ENCODE results near the gene ITPR2. TPM values are rescaled to one million over a fixed set of nuclear protein-coding genes. Genes with fewer than 3 reads are reported as not detected.

ITPR2 gene
- total and polyA plus RNA-seq, 2 of the 8 experiments (the other 6 are each of a cell fraction or from before 2014, with no cell fraction given) = 4.1 to 48.3 TPM

DNA sequence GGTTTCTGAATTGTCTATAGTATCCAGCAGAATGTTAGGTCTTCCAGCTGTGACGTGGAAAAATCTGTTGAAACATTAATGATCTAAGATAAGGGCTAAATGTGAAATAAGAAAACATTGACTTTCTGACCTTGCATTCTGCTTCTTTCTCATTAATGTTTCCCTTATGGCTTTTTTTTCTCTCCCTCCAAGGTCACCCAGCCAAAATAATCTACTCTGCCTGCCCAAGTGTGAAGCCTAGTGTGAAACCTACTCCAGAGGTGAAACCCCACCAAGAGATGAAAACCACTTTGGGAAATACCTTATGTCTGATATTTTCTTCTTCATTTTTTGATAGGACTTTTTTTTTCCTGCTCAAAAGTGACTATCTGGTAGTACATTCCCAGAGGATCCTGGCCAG lies 529.6 kb downstream of the ITPR2 start (continued):
- TF ChIP-seq FOSL1 (IDR thresholded peaks at IDR 0.05; ENCODE audit: insufficient read depth, low read depth, low read length) = no peak
- TF ChIP-seq SIRT6 (IDR thresholded peaks at IDR 0.05; ENCODE audit: low read length) = no peak
- no peak for TF ChIP-seq TEAD4 (IDR thresholded peaks at IDR 0.05; ENCODE audit: low read depth, low read length)
- TF ChIP-seq TAF1 (IDR thresholded peaks at IDR 0.05; ENCODE audit: low read depth, low read length) = no peak
- TF ChIP-seq JUN (IDR thresholded peaks at IDR 0.05; ENCODE audit: low read depth, low read length) = no peak
